HCT116 (cell line): ENCODE data around the gene AHRR. TPM values are rescaled to one million over a fixed set of nuclear protein-coding genes. Genes with fewer than 3 reads are reported as not detected.

Experiments
- ATAC-seq: fragments of 200-7000 bp; cut with Tn5 transposase; 2 replicates; pipeline ENCODE4 v1.9.1; 2020; ENCODE audit warnings: mild to moderate bottlenecking, moderate library complexity
- BruUV-seq: library from RNA; stranded (reverse); fragments of 400-500 nt; replicated peaks from 2 replicates; lab custom pipeline; 2021; lab: Mats Ljungman, UMichigan
- CTCF ChIA-PET: fragments of 300-600 bp; sonication (Branson Sonifier 250); formaldehyde crosslinking; loops from one replicate; lab custom pipeline; 2021; ENCODE audit warnings: antibody characterized with exemption; lab: Charles Lee
- POLR2A ChIA-PET: fragments of 300-600, 350-600 bp; sonication (Branson Sonifier 250); formaldehyde crosslinking; loops from one replicate; lab custom pipeline; 2021; ENCODE audit warnings: antibody characterized with exemption; lab: Charles Lee
- RAD21 ChIA-PET, 2 experiments: fragments of 300-600 bp; sonication (Branson Sonifier 250); formaldehyde crosslinking; loops; one replicate each; lab custom pipeline; 2023; ENCODE audit warnings: low total read pairs in 2 of 2; ENCODE audit not compliant: uncharacterized antibody in 2 of 2, unreplicated experiment in 2 of 2, low non-redundant PET in 1 of 2; lab: Charles Lee
- DNase-seq: peaks from one replicate; pipeline ENCODE4 v3.0.0-alpha.2; 2010; ENCODE audit warnings: low read depth, low spot score
- H2AFZ ChIP-seq: fragments of 200-600 bp; shearing (Covaris generic), sonication (generic); 2 replicates; pipeline ENCODE4 v1.6.1; 2017; ENCODE audit warnings: low read depth, mixed run types, mixed read lengths, antibody characterized with exemption, low read length; ENCODE audit not compliant: poor library complexity, severe bottlenecking
- H3K27ac ChIP-seq: 2 replicates; pipeline ENCODE4 v1.5.1; 2012; ENCODE audit warnings: low read depth, low read length
- H3K27me3 ChIP-seq: fragments of 200-600 bp; sonication (generic); 2 replicates; pipeline ENCODE4 v1.6.1; 2016; ENCODE audit warnings: mixed run types, low read length, mixed read lengths; ENCODE audit not compliant: insufficient read depth
- H3K36me3 ChIP-seq, 2 experiments: fragments of 200-500 bp in 1 of 2; fragments of 200-600 bp in 1 of 2; sonication (Bioruptor generic) in 1 of 2; sonication (generic) in 1 of 2; 2 replicates each; pipeline versions ENCODE4 v1.5.1 to v1.6.1; 2014 to 2016; ENCODE audit warnings: low read length in 2 of 2, inconsistent platforms in 1 of 2, mixed read lengths in 1 of 2, mixed run types in 1 of 2; ENCODE audit not compliant: insufficient read depth in 2 of 2, control insufficient read depth in 1 of 2
- H3K4me1 ChIP-seq, 2 experiments: fragments of 200-600 bp in 1 of 2; sonication (generic) in 1 of 2; 2 replicates each; pipeline versions ENCODE4 v1.5.1 to v1.6.1; 2012 to 2017; ENCODE audit warnings: low read length in 2 of 2, inconsistent platforms in 1 of 2, mild to moderate bottlenecking in 1 of 2, mixed read lengths in 1 of 2, mixed run types in 1 of 2, moderate library complexity in 1 of 2; ENCODE audit not compliant: insufficient read depth in 2 of 2, control insufficient read depth in 1 of 2
- H3K4me2 ChIP-seq: fragments of 200-600 bp; sonication (generic); 2 replicates; pipeline ENCODE4 v1.6.1; 2017; ENCODE audit warnings: mixed run types, low read length, mixed read lengths
- H3K4me3 ChIP-seq, 2 experiments: fragments of 200-600 bp in 1 of 2; sonication (generic) in 1 of 2; replicated peaks in 1 of 2; 2 replicates each; pipeline ENCODE4 v1.5.1; 2011 to 2016; ENCODE audit warnings: low read length in 2 of 2, control low read depth in 1 of 2, low read depth in 1 of 2, mild to moderate bottlenecking in 1 of 2, mixed read lengths in 1 of 2, mixed run types in 1 of 2
- H3K79me2 ChIP-seq: fragments of 200-600 bp; sonication (generic); 2 replicates; pipeline ENCODE4 v1.6.1; 2017; ENCODE audit warnings: mild to moderate bottlenecking, mixed run types, low read length, moderate library complexity, mixed read lengths; ENCODE audit not compliant: insufficient read depth
- H3K9ac ChIP-seq: fragments of 200-600 bp; sonication (generic); 2 replicates; pipeline ENCODE4 v1.6.1; 2016; ENCODE audit warnings: low read length, mixed read lengths
- H3K9me2 ChIP-seq: fragments of 200-600 bp; sonication (generic), shearing (Covaris generic); 2 replicates; pipeline ENCODE4 v1.6.1; 2017; ENCODE audit warnings: mixed run types, mild to moderate bottlenecking, moderate library complexity; ENCODE audit not compliant: insufficient read depth
- H3K9me3 ChIP-seq, 2 experiments: fragments of 200-500 bp in 1 of 2; fragments of 200-600 bp in 1 of 2; sonication (Bioruptor generic) in 1 of 2; sonication (generic) in 1 of 2; 2 replicates each; pipeline ENCODE4 v1.6.1; 2014 to 2017; ENCODE audit warnings: low read length in 2 of 2, mixed read lengths in 2 of 2, inconsistent platforms in 1 of 2, low read depth in 1 of 2, mild to moderate bottlenecking in 1 of 2, mixed run types in 1 of 2, moderate library complexity in 1 of 2; ENCODE audit not compliant: control insufficient read depth in 1 of 2, insufficient read depth in 1 of 2
- H4K20me1 ChIP-seq: fragments of 200-600 bp; sonication (generic), shearing (Covaris generic); 2 replicates; pipeline ENCODE4 v1.6.1; 2017; ENCODE audit warnings: mixed run types, mild to moderate bottlenecking, moderate library complexity; ENCODE audit not compliant: insufficient read depth
- CBX3 ChIP-seq: IDR thresholded peaks from 2 replicates; pipeline ENCODE4 v1.6.1; 2012; ENCODE audit warnings: low read depth
- CTCF ChIP-seq, 3 experiments: fragments of 200-600 bp in 1 of 3; sonication (generic) in 1 of 3; IDR thresholded peaks in 2 of 3; conservative IDR thresholded peaks in 1 of 3; 2 replicates each; pipeline ENCODE4 v1.5.1; 2012 to 2017; ENCODE audit warnings: low read depth in 2 of 3, low read length in 2 of 3, antibody characterized with exemption in 1 of 3, borderline replicate concordance in 1 of 3, control low read depth in 1 of 3, mild to moderate bottlenecking in 1 of 3, mixed read lengths in 1 of 3, mixed run types in 1 of 3, moderate library complexity in 1 of 3; ENCODE audit not compliant: insufficient read depth in 1 of 3
- FOSL1 ChIP-seq: IDR thresholded peaks from 2 replicates; pipeline ENCODE4 v1.6.1; 2012; ENCODE audit warnings: low read depth
- RAD21 ChIP-seq: IDR thresholded peaks from 2 replicates; pipeline ENCODE4 v1.6.1; 2012; ENCODE audit warnings: low read depth, mild to moderate bottlenecking
- SP1 ChIP-seq: IDR thresholded peaks from 2 replicates; pipeline ENCODE4 v1.6.1; 2012; ENCODE audit warnings: low read depth
- intact Hi-C: fragments of 100-400 bp; cut with micrococcal nuclease; formaldehyde crosslinking; loops from 2 replicates; pipeline ENCODE4 v1.10.0; 2022
- total RNA-seq: library from RNA; stranded (reverse); gene quantifications from one replicate; pipeline ENCODE4 v1.2.1, GENCODE V29; 2021; ENCODE audit not compliant: unreplicated experiment

Gene AHRR
- total RNA-seq, 1 experiment from 2014 or later, result 12.7 TPM

GRCh38 chr5:431001-431710 is 109.6 kb downstream of the AHRR start:
- no peak overlapping the region for H3K4me3 ChIP-seq

More at GRCh38 chr5:431001-431710, 109.6 kb downstream of the AHRR start:
- Histone ChIP-seq H3K4me2 (no peak overlapping the region), H3K36me3 (no peaks in the 10 kb centered on the region), H3K27ac (no peak overlapping the region), H3K79me2 (no peaks in the 10 kb centered on the region), H3K9me2 (no peaks in the 10 kb centered on the region), H3K4me1 (peaks cover 0 to 14% of the 10 kb centered on the region in 2 experiments; a peak in 1 of 4 replicates), H4K20me1 (no peaks in the 10 kb centered on the region), H3K27me3 (no peaks in the 10 kb centered on the region), H3K9me3 (no peaks in the 10 kb centered on the region), H3K9ac (no peak overlapping the region), H2AFZ (no peak overlapping the region)
- RAD21 ChIA-PET, result interaction anchor here in 1 of 2 experiments (0.6 kb wide), 1 partner anchor 114 kb away, joined by 4 read pairs; no protein-coding TSS in a partner anchor
- intact Hi-C loops, result loop anchor here (1.0 kb wide), 1 partner anchor 114 kb away; no protein-coding TSS in a partner anchor
- no TSS peak for BruUV-seq
- CTCF ChIA-PET, result interaction anchor here (1.2 to 6.4 kb wide), 4 partner anchors 15 to 243 kb away, joined by 3 to 42 read pairs (median 8); no protein-coding TSS in a partner anchor
- no peak for TF ChIP-seq FOSL1
- peak; percentile 88 for TF ChIP-seq RAD21
- no peak for TF ChIP-seq CBX3
- TF ChIP-seq CTCF (IDR thresholded peaks at IDR 0.05 in 2 of 3, conservative IDR thresholded peaks at IDR 0.05 in 1 of 3; ENCODE audit: borderline replicate concordance in 1 of 3, insufficient read depth in 1 of 3, low read depth in 2 of 3, low read length in 2 of 3), result peak; percentile 80 to 91 (median 82)
- no peak for TF ChIP-seq SP1
- ATAC-seq (peak; percentile 99), DNase-seq (peak; percentile 23)
- POLR2A ChIA-PET, result no interaction called here
